Neutrophil (primary cell): ENCODE results near the gene RIN3.

ENCODE experiments used
- H3K27ac ChIP-seq: fragments of 200-600 bp; sonication (generic); 2 replicates; pipeline ENCODE4 v1.5.1; 2016; ENCODE audit warnings: mild to moderate bottlenecking, moderate library complexity
- H3K27me3 ChIP-seq: fragments of 200-600 bp; sonication (generic); 2 replicates; pipeline ENCODE4 v1.6.0; 2016; ENCODE audit warnings: mild to moderate bottlenecking
- H3K36me3 ChIP-seq: fragments of 200-600 bp; sonication (generic); 2 replicates; pipeline ENCODE4 v1.5.1; 2017
- H3K4me1 ChIP-seq, 2 experiments: fragments of 200-600 bp in 1 of 2; sonication (generic) in 1 of 2; 1 replicate in 1 of 2; 2 replicates in 1 of 2; pipeline versions ENCODE4 v1.5.1 to v1.6.1; 2013 to 2016; ENCODE audit warnings: low read depth in 1 of 2, low read length in 1 of 2, mild to moderate bottlenecking in 1 of 2, moderate library complexity in 1 of 2; ENCODE audit not compliant: control insufficient read depth in 1 of 2, insufficient read depth in 1 of 2
- H3K4me3 ChIP-seq, 2 experiments: fragments of 200-600 bp in 1 of 2; sonication (generic) in 1 of 2; 1 replicate in 1 of 2; 2 replicates in 1 of 2; pipeline ENCODE4 v1.5.1; 2013 to 2016; ENCODE audit warnings: low read depth in 1 of 2, low read length in 1 of 2, mild to moderate bottlenecking in 1 of 2, moderate library complexity in 1 of 2
- H3K9me3 ChIP-seq: fragments of 200-600 bp; sonication (generic); 2 replicates; pipeline ENCODE4 v1.5.1; 2016
- CTCF ChIP-seq: fragments of 200-600 bp; sonication (generic); IDR thresholded peaks from 2 replicates; pipeline ENCODE4 v1.5.1; 2016; ENCODE audit warnings: antibody characterized with exemption

RIN3 gene

GRCh38 chr14:92657457-92658142 is 144.0 kb downstream of the RIN3 start:
- no peak for TF ChIP-seq CTCF
- Histone ChIP-seq H3K4me3 (peak overlapping the region; percentile 93 to 100), H3K27me3 (no peaks in the 10 kb centered on the region), H3K27ac (peak overlapping the region; percentile 100), H3K36me3 (peaks cover 79% of the 10 kb centered on the region), H3K9me3 (no peaks in the 10 kb centered on the region), H3K4me1 (peaks cover 79 to 91% of the 10 kb centered on the region in 2 experiments)

- H3K27ac ChIP-seq, result peak overlapping the region; percentile 100
- H3K36me3 ChIP-seq, result peaks cover 84% of the 10 kb centered on the region
- no peaks in the 10 kb centered on the region for H3K9me3 ChIP-seq
- peak overlapping the region; percentile 93 to 100 for H3K4me3 ChIP-seq
- no peaks in the 10 kb centered on the region for H3K27me3 ChIP-seq
- no peak for TF ChIP-seq CTCF
- H3K4me1 ChIP-seq, result peaks cover 79 to 88% of the 10 kb centered on the region in 2 experiments
Measured at GRCh38 chr14:92658160-92658559, 144.6 kb downstream of the RIN3 start.

- no peaks in the 10 kb centered on the region for H3K27me3 ChIP-seq
- H3K27ac ChIP-seq, result peak overlapping the region; percentile 100
- H3K4me3 ChIP-seq, result peak overlapping the region; percentile 93 to 100
- no peak for TF ChIP-seq CTCF
- peaks cover 89% of the 10 kb centered on the region for H3K36me3 ChIP-seq
- no peaks in the 10 kb centered on the region for H3K9me3 ChIP-seq
- peaks cover 83 to 87% of the 10 kb centered on the region in 2 experiments for H3K4me1 ChIP-seq
Measured at GRCh38 chr14:92658684-92659083, 145.1 kb downstream of the RIN3 start.

GRCh38 chr14:92659765-92660561 is 146.4 kb downstream of the RIN3 start:
- no peak for TF ChIP-seq CTCF
- peak overlapping the region; percentile 42 to 93 for H3K4me3 ChIP-seq
- no peaks in the 10 kb centered on the region for H3K27me3 ChIP-seq
- peaks cover 95% of the 10 kb centered on the region for H3K36me3 ChIP-seq
- H3K4me1 ChIP-seq, result peaks cover 85 to 87% of the 10 kb centered on the region in 2 experiments
- peak overlapping the region; percentile 100 for H3K27ac ChIP-seq
- no peaks in the 10 kb centered on the region for H3K9me3 ChIP-seq

- Histone ChIP-seq H3K36me3 (peaks cover 90% of the 10 kb centered on the region), H3K27me3 (no peaks in the 10 kb centered on the region), H3K4me3 (peak overlapping the region; percentile 42 to 93), H3K9me3 (no peaks in the 10 kb centered on the region), H3K4me1 (peaks cover 84 to 87% of the 10 kb centered on the region in 2 experiments), H3K27ac (peak overlapping the region; percentile 100)
- TF ChIP-seq CTCF, result no peak
Measured at GRCh38 chr14:92660571-92660970, 147.0 kb downstream of the RIN3 start.
